Omental fat pad (tissue), 4 donors: Measurements from ENCODE around the gene PACS2. TPM values are rescaled to one million over a fixed set of nuclear protein-coding genes. Genes with fewer than 3 reads are reported as not detected.

ENCODE experiments used
- ATAC-seq: fragments of 150-250 bp; one replicate; pipeline ENCODE4 v1.9.1; 2016; ENCODE audit warnings: mild to moderate bottlenecking, moderate library complexity; ENCODE audit not compliant: low FRiP score
- DNase-seq: peaks from one replicate; pipeline ENCODE4 v3.0.0-alpha.2; 2019; ENCODE audit warnings: low spot score
- total RNA-seq, 4 donors: library from RNA; depleted of rRNA; stranded (reverse); fragments of >200 nt; gene quantifications; one replicate each; pipeline ENCODE4 v1.1.0, GENCODE V29; 2016
- TF ChIP-seq, protein P1 (sequence below), 3 donors: fragments of 450-650 bp; IDR thresholded peaks; one replicate each; pipeline ENCODE4 v1.5.1; 2016 to 2017; ENCODE audit warnings: antibody characterized with exemption in 3 of 3, mild to moderate bottlenecking in 3 of 3, moderate library complexity in 2 of 3

Gene PACS2
- total RNA-seq, 4 donors from 2014 or later = 47.5 to 78.5 (median 68.9) TPM

- DNase-seq (no peak), ATAC-seq (no peak)
- TF ChIP-seq, protein P1, sequence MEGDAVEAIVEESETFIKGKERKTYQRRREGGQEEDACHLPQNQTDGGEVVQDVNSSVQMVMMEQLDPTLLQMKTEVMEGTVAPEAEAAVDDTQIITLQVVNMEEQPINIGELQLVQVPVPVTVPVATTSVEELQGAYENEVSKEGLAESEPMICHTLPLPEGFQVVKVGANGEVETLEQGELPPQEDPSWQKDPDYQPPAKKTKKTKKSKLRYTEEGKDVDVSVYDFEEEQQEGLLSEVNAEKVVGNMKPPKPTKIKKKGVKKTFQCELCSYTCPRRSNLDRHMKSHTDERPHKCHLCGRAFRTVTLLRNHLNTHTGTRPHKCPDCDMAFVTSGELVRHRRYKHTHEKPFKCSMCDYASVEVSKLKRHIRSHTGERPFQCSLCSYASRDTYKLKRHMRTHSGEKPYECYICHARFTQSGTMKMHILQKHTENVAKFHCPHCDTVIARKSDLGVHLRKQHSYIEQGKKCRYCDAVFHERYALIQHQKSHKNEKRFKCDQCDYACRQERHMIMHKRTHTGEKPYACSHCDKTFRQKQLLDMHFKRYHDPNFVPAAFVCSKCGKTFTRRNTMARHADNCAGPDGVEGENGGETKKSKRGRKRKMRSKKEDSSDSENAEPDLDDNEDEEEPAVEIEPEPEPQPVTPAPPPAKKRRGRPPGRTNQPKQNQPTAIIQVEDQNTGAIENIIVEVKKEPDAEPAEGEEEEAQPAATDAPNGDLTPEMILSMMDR (IDR thresholded peaks at IDR 0.05) = no peak
These were observed 126.4 kb downstream of the PACS2 start for GRCh38 chr14:105440992-105441391.

GRCh38 chr14:105442125-105442524 is 127.6 kb downstream of the PACS2 start:
- no peak for ATAC-seq
- TF ChIP-seq, protein P1 (IDR thresholded peaks at IDR 0.05) = no peak
- DNase-seq = no peak

DNA sequence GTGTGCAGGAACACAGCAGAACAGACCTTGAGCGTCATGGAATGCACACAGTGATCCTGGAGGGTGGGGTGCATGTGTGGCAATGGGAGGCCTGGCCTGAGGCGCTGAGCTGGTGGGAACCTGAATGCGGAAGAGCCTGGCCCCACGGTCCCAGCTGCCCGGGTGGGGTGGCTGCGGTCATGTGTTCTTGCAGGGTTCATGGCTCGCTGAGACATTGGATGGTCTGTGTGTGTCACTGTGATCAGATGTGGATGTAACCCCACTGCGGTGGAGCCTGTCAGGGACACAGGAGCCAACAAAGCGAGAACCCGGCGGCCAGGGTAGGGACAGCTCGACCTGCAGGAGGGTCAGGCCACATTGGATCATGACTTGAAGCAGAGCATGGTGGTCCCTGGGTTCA is 128.3 kb downstream of the PACS2 start:
- TF ChIP-seq, protein P1 (IDR thresholded peaks at IDR 0.05) = no peak
- ATAC-seq (no peak), DNase-seq (no peak)

GRCh38 chr14:105444859-105445258 is 130.3 kb downstream of the PACS2 start:
- no peak for ATAC-seq
- TF ChIP-seq, protein P1 (IDR thresholded peaks at IDR 0.05) = no peak
- no peak for DNase-seq

- TF ChIP-seq, protein P1 (IDR thresholded peaks at IDR 0.05) = no peak
- DNase-seq (no peak), ATAC-seq (no peak)
These were observed 130.7 kb downstream of the PACS2 start for GRCh38 chr14:105445290-105445689.

GRCh38 chr14:105445901-105446845 is 131.6 kb downstream of the PACS2 start:
- ATAC-seq (no peak), DNase-seq (no peak)
- TF ChIP-seq, protein P1 (IDR thresholded peaks at IDR 0.05) = no peak

GRCh38 chr14:105446971-105447370 is 132.4 kb downstream of the PACS2 start:
- no peak for ATAC-seq
- TF ChIP-seq, protein P1 (IDR thresholded peaks at IDR 0.05) = no peak
- DNase-seq = no peak
